SKM-1 treated with dmso at 0.1 percent for 144 hours (cell line): ENCODE data around the gene CNKSR1.

Experiments
- DNase-seq: peaks from one replicate; lab custom pipeline; 2025; ENCODE audit not compliant: unreplicated experiment; lab: John Stamatoyannopoulos, UW

Gene CNKSR1

DNA sequence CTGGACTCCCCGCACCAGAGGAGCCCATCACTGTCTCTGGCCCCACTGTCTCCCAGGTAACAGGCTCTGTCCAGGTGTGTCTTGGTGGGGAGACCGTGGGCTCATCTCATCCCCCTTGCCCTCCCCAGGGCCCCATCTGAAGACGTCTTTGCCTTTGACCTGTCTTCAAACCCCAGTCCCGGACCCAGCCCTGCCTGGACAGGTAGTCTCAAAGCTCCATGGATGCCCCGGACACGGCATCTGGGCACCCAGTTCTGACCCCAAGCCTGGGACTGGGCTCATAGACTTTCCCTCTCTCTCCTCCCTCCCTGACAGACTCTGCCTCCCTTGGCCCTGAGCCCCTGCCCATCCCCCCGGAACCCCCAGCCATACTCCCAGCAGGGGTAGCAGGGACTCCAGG is 6.8 kb downstream of the CNKSR1 start:
- no peak for DNase-seq

DNA sequence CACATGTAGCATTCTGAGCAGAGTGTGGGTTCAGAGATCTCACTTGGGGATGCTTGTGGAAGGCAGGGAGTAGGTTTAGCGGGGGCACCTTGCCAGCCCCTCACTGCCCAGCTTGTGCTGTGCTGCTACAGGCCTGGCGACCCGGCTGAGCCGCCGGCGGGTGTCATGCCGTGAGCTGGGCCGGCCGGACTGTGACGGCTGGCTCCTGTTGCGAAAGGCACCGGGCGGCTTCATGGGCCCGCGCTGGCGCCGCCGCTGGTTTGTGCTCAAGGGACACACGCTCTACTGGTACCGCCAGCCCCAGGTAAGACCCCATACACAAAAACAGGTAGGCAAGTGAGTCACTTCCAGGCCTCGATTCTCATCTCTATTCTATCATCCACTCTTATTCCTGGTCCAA is 7.6 kb downstream of the CNKSR1 start:
- DNase-seq, result no peak

DNA sequence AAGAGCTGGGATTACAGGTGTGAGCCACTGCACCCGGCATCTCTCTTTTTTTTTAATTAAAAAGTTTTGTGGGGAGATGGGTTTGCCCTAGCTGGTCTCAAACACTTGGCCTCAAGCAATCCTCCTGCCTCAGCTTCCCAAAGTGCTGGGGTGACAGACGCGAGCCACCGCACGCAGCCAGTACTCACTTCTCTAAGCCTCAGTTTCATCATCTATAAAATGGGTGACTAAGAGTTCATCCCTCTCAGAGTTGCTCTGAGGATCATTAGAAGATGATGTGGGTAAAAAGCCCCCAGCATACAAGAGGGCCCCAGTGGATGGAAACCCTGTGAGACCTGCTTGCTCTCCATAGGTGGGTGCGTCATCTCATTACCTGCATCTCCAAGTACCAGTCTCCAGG is 10.6 kb downstream of the CNKSR1 start:
- DNase-seq, result no peak

GRCh38 chr1:26188477-26188876 is 11.2 kb downstream of the CNKSR1 start:
- DNase-seq, result no peak

DNA sequence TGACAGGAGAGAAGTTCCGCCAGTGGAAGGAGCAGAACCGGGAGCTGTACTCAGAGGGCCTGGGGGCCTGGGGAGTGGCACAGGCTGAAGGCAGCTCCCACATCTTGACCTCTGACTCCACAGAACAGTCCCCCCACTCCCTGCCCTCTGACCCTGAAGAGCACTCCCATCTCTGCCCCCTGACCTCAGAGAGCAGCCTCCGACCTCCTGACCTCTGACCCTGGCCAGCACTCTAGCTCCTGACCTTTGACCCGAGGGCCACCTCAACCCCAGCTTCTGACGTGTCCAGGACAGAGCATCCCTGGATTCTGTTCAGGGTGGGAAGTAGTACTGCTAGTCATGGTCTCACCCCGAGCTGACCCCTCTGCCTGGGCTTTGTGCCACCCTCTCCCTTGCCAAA is 12.0 kb downstream of the CNKSR1 start:
- no peak for DNase-seq

DNA sequence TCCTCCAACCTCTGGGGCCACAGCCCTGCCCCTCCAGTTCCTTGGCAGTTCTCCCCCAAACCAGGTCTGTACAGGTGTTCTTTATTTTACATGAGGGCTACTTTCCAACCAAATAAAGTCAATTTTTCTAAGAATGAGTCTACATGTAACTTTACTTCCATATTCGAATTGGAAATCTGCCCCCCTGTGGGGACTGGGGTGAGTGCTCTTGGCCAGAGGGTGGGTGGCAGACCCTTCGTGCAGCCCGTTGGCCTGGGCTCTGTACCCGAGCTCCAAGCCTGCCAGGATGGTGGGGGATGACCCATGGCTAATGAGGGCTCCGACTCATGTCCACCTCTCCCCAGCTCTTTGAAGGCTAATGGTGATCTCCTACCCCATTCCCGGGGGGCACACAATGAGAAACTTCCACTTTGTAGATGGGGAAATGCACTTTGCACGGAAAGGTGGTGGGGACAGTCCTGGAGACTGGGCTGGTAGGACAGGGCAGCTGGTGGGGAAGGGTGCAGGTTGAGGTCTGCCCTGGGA is 12.5 kb downstream of the CNKSR1 start:
- no peak for DNase-seq

DNA sequence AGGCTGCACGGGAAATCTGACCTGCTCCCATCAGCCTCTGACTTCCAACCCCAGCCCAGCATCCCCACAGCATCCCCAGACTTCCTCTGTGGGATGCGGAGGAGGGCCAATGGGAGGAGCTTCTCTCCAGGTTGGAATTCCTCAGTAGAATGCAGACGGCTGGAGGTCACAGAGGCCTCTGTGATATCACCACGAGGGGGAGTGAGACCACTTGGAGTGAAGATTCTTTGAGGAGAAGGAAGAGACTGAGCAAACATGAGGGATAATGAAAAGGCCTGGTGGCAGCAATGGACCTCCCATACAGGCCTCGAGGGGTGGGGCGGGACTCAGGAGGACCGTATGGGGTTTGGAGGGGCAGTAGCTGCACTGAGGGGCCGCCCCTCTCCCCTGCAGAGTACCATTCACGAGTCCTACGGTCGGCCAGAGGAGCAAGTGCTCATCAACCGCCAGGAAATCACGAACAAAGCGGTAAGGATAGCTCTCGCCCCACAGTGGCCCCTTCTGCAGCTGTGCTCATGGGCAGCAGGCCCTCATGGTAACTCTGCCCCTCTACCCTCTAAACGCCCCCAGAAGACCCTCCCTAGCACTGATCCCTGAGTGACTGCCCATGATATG is 13.2 kb downstream of the CNKSR1 start, which contains the start of gene CATSPER4:
TSS of gene CATSPER4 (plus strand) at position 230 of the 615 bp plus-strand sequence. CDS start at position 256, 26 bp downstream.
- no peak for DNase-seq

DNA sequence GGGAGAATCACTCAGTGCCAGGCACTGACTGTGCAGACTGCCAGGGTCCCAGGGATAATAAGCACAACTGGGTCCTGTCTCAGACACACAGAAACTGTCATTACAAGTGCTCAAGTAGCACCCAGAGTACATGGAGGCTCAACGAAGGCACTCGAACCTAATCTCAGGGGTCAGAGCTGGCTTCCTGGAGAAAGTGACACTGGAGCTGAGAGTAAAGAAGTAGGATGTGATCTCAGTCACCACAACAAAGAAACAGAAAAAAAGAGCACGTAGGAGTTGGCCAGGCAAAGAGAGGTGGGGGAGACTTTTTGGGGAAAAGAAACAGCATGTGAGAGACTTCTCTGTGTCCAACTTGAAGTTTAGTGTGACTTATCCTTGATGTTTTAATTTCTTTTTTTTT is 14.4 kb downstream of the CNKSR1 start:
- no peak for DNase-seq

- no peak for DNase-seq
Observed at GRCh38 chr1:26195805-26196204, 18.5 kb downstream of the CNKSR1 start.

- no peak for DNase-seq
Observed at GRCh38 chr1:26197301-26197700, 20.0 kb downstream of the CNKSR1 start.

GRCh38 chr1:26197813-26198212 is 20.5 kb downstream of the CNKSR1 start:
- DNase-seq, result no peak

DNA sequence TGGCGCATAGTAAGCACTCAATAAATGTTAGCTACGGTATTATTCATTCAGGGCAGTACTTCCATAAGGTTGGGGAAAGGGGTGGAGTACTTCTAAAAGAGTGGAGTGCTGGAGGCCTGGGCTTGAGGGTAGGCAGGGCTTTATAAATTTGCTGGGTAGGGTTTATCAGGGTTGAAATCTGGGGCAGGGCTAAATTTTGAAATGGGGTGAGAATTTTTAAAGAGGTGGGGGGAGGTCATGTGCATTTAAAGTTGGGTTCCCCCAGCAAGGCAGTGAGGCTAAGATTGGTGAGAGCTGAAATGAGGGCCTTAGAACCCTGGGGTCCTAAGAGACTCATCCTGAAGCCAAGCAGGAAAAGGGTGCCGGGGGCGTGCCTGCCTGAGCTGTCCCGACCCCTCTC is 23.1 kb downstream of the CNKSR1 start:
- no peak for DNase-seq

GRCh38 chr1:26203642-26204318 is 26.5 kb downstream of the CNKSR1 start:
- DNase-seq, result no peak

- DNase-seq, result no peak
Observed at GRCh38 chr1:26210147-26210870, 33.0 kb downstream of the CNKSR1 start.

- DNase-seq, result no peak
Observed at GRCh38 chr1:26212726-26213125, 35.4 kb downstream of the CNKSR1 start.

DNA sequence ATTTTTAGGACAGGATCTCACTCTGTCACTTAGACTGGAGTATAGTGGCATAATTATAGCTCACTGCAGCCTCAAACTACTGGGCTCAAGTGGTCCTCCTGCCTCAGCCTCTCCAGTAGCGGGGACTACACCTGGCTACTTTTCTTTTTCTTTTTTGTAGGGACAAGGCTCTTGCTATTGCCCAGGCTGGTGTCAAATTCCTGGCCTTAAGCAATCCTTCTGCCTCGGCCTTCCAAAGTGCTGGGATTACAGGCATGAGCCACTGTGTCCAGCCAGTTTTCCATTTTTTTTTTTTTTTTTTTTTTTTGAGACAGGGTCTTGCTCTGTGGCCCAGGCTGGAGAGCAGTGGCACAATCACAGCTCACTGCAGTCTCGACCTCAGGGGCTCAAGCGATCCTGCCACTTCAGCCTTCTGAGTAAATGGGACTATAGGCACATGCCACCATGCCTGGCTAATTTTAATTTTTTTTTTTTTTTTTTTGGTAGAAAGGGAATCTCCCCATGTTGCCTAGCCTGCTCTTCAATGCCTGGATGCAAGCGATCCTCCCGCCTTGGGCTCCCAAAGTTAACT is 36.1 kb downstream of the CNKSR1 start:
- no peak for DNase-seq

DNA sequence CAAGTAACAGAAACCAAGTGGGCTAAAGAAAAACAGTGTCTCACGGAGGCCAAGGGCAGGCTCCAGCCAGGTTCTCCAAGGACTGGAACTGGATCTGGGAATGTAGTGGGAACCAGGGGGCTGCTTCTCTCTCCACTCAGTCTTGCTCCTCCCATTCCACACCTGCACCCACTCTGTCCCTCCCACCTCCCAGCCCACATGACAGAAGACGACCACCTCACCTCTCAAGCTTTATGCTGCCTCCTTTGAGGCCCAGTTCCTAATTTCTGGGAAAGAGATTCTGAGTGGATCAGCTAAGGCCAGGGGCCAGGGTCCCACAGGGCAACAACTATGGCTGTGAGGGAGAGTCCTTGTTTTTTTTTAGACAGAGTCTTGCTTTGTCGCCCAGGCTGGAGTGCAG is 38.0 kb downstream of the CNKSR1 start:
- DNase-seq, result no peak

GRCh38 chr1:26218906-26219494 is 41.7 kb downstream of the CNKSR1 start:
- DNase-seq, result no peak

GRCh38 chr1:26220199-26220912 is 43.1 kb downstream of the CNKSR1 start:
- no peak for DNase-seq

DNA sequence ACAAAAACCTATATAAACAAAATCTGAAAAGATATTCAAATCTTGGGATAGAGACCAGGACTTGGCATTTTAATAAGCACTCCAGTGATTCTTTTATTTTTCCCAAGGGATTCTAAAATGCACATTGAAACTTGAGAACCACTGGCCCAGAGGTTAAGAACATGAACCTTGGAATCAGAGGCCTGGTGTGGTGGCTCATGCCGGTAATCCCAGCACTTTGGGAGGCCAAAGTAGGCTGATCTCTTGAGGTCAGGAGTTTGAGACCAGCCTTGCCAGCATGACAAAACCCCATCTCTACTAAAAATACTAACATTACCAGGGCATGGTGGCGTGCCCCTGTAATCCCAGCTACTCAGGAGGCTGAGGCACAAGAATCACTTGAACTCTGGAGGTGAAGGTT is 43.8 kb downstream of the CNKSR1 start:
- DNase-seq, result no peak

GRCh38 chr1:26224606-26225005 is 47.3 kb downstream of the CNKSR1 start:
- no peak for DNase-seq
